Activated T-cell treated with anti-CD3 and anti-CD28 coated beads for 48 hours (primary cell): Measurements from ENCODE around the gene TEKT1.
A peak's percentile ranks its signal among the peaks of the same experiment; 100 is the strongest.
"Not testable (repeated sequence)": the region's sequence is repeated elsewhere in the genome, so short reads cannot be mapped to it uniquely, and the experiment has no call there.

ENCODE experiments used
- DNase-seq: peaks from one replicate; pipeline ENCODE4 v3.0.0-alpha.2; 2020; ENCODE audit warnings: low read depth

Gene TEKT1

DNA sequence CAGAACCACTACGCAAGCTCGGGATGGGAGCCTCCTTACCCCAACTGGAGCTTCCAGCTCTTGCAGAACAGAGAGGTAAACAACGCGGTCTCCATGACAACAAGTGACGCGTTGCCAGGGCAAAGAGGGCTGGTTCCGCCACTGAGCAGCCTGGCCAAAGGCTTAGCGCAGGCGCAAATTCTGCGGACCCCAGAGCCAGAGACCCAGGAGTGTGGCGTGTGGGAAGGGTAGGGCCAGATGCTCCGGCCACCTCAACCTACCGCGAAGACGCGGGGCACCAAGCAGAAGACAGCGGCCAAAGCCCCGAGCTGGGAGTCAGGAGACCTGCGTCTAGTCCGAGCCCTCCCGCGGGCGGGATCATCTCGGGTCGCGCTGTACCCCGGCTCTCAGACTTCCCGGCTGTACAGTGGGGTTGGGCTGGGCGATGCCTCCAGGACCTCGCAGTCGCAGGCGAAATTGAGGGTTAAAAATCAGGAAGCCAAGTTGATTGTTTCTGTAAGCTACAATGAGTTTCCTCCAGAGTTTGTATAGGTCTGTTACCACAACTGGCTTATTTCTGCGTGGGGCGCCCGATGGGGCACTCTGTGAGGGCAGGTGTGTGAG lies at the start of gene TEKT1:
TSS of gene TEKT1 (minus strand) at position 69 of the 603 bp plus-strand sequence. CDS start 1,353 bp downstream, outside the sequence.
- peak; percentile 47 for DNase-seq

DNA sequence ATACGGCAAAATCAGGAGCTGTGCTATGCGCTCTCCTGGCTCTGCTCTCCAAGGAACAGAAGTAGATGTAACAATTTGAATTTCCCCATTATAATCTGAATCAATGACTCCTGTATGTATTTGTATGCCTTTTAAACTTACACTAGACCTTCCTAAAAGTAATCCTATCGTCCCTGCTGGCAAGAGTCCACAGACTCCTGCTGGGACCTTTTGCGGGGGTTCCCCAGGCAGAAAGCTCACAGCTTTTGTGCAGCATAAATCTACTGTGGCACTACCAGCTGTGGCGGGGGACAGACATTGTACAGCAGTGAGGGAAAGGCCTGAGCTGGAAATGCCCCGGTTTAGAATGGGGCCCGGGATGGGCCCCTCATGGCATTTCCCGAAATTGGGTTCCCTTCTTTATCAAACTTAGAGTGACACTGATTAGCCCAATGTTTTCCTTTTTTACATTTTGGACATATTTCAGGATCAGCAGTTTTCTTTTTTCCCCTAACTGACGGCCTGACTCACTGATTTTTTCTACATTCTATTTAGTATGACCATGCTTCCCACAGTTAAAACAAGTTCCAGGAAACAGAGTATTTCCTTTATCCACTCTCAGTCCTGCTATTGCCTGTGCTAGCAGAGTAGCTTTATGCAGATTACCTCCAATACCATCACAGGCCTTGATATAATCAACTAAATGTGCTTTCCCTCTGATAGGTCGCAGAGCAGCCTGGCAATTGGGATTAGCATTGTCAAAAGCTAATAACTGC lies 47.9 kb upstream of the TEKT1 start:
- DNase-seq = not testable (repeated sequence)

DNA sequence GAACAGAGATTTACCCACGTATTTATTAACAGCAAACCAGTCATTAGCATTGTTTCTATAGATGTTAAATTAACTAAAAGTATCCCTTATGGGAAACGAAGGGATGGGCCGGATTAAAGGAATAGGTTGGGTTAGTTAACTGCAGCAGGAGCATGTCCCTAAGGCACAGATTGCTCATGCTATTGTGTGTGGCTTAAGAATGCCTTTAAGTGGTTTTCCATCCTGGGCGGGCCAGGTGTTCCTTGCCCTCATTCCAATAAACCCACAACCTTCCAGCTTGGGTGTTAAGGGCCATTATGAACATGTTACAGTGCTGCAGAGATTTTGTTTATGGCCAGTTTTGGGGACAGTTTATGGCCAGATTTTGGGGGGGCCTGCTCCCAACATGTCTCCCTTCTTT lies 43.7 kb upstream of the TEKT1 start:
- DNase-seq = not testable (repeated sequence)

DNA sequence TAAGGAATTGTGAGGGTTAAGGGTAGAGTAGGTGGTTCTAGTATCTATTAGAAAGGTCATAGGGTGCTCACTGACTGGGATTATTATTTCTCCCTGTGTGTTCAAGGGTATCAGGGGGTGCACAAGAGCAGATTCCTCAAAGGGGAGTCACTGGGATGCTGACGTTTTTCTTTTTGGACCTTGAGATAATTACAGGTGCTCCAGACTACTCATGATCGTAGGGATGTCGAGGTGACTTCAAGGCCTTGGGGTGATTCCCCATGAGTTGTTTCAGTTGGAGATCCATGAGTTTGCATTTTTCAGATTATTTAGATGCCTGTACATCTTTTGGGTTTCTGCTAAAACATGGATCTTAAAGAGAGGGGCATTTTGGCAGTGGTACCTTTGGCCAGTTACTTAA lies 41.4 kb upstream of the TEKT1 start:
- DNase-seq = no peak

DNA sequence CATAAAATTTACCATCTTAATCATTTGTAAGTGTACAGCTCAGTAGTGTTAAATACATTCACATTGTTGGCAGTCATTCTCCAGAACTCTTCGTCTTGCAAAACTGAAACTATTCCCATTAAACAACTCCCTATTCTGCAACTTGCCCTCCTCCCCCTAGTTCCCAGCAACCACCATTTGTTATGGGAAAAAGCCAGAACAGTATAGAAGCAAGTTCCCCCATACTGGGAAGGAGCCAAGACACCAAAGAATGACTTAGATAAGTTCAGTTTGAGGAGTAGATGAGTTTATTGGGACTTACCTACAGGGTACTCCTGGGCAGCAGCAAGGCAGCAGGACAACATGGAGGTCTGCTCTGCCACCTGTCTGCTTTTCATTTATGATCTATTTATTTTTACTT lies 39.3 kb upstream of the TEKT1 start:
- DNase-seq = no peak

DNA sequence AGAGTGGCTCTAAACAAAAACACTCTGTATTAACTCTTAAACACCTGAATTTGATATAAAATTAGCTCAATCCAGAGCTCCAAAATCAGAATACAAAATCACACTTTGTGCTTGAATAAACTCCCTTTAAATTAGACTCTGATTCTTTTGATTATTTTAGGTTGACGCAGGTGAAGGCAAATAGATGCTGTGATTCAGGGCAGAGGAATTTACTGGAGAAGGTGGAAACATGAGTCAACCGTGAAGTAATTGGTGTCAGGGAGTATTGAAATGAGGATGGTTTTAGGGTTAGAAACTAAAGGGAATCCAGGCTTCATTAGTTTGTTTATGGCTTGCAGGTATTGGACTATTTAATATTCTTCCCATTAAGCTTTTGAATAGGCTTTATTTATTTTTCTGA lies 37.1 kb upstream of the TEKT1 start:
- DNase-seq = no peak

DNA sequence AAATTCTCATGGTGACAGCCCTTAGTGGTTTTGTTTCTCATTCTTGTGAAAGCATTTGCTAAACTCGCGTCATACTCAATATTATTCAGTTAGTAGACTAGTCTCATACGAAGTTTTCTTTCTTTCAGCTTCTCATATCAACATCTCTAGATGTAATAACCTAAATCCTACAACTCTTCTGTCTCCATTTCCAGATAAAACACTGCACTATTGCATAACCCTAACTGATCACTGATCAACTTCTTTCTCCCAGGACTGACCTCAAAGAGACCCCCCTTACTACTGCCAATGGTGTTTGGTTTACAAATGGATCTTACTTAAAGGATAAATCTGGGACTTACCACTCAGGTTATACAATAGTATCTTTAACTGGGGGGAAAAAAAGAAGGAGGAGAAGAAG lies 36.3 kb upstream of the TEKT1 start:
- DNase-seq = no peak

DNA sequence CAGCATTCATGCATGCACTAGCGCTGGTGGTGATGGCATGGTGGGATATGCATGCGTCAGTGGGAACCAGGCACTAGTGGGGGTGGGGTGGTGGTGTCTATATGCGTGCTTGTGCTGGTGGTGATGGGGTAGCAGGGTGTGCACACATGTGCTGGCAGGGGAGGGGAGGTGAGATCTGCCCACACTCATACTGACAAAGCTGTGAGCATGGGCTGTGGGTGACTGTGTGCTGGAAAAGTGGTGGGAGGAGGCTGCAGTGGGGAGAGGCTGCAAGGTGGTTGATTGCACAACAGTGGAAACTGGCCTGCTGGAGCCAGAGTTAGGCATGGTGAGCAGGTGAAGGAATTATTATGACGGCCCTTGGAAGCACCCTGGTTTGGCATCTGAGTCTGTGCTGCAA lies 31.3 kb upstream of the TEKT1 start:
- peak; percentile 3 for DNase-seq

DNA sequence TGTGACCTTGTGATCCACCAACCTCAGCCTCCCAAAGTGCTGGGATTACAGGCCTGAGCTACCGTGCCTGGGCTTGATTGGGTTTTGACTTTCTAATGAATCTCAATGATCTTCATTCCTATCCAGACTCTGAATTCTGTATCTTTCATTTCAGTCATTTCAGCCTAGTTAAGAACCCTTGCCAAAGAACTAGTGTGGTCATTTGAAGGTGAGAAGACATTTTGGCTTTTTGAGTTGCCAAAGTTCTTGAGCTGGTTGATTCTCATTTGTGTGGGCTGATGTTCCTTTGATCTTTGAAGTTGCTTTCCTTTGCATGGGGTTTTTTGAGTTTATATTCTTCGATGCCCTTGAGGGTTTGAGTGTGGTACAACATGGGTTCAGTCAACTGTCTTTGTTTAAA lies 30.6 kb upstream of the TEKT1 start:
- no peak for DNase-seq

DNA sequence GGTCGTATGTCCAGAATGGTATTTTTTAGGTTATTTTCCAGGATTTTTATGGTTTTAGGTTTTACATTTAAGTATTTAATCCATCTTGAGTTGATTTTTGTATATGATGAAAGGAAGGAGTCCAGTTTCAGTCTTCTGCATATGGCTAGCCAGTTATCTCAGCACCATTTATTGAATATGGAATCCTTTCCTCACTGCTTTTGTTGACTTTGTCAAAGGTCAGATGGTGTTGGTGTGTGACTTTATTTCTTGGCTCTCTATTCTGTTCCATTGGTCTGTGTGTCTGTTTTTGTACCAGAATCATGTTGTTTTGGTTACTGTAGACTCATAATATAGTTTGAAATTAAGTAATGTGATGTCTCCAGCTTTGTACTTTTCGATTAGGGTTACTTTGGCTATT lies 26.4 kb upstream of the TEKT1 start:
- no peak for DNase-seq

DNA sequence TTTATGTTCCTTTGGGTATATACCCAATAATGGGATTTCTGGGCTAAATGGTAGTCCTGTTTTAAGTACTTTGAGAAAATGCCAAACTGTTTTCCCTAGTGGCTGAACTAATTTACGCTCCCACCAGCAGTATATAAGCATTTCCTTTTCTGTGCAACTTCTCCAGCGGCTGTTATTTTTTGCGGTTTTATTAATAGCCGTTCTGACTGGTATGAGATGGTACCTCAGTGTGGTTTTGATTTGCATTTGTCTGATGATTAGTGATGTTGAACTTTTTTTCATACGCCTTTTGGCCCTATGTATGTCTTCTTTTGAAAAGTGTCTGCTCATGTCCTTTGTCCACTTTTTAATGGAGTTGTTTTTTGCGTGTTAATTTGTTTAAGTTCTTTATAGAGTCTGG lies 25.8 kb upstream of the TEKT1 start:
- DNase-seq = no peak

DNA sequence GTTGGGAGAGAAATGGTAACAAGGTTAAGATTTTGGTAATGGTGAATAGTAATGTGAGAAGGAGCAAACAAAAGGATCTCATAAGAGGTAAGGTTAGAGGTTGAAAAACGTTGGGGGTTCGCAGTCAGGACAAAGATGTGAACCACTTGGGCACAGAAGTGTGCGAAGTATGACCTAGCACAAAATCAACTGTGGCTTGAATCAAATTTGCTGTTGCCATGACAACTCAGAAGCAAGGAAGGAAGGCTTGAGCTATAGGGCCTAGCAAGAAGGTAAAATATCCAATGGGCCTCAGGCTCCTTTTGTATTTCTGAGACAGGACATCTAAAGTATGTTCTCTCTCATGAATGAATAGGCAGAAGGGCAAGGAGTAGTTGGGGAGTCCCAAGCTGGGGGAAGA lies 24.5 kb upstream of the TEKT1 start:
- no peak for DNase-seq

DNA sequence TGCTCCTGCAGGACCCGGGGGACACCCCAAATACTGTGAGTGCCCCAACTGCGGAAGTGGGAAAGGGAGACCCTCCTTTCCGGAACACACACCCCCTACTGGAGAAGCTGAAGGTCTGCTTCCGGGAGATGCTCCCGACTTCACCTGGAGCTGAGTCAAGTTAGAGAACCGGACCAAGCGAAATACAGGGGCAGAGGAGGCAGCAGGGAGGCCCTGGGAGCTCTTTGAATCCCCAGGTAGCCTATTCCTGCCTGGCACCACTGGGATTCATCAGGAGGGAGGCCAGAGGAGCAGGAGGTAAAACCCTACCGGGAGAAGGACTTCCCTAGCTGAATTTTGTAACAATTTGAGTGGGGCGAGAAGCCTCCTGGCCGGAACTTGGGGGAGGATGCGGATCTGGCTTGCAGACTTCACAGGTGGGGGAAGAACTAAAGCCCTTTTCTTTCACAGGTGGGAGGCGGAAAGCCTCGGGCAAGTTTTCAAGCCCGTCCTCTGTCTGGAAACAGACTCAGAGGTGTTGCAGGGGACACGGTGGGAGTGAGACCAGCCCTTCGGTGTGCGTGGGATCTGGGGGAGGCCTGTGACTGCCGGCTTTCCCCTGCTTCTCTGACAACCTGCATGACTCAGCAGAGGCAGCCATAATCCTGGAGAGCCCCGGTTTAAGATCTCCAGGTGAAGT lies 22.4 kb upstream of the TEKT1 start:
- peak; percentile 14 for DNase-seq

DNA sequence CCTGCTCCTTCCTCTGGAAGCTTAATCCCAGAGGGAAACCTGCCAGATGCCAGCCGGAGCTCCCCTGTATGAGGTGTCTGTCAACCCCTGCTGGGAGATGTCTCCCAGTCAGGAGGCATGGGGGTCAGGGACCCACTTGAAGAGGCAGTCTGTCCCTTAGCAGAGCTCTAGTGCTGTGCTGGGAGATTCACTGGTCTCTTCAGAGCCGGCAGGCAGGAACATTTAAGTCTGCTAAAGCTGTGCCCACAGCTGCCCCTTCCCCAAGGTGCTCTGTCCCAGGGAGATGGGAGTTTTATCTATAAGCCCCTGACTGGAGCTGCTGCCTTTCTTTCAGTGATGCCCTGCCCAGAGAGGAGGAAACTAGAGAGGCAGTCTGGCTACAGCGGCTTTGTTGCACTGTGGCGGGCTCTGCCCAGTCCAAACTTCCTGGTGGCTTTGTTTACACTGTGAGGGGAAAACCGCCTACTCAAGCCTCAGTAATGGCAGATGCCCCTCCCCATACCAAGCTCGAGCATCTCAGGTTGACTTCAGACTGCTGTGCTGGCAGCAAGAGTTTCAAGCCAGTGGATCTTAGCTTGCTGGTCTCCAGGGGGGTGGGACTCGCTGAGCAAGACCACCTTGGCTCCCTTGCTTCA lies 17.1 kb upstream of the TEKT1 start:
- not testable (repeated sequence) for DNase-seq

DNA sequence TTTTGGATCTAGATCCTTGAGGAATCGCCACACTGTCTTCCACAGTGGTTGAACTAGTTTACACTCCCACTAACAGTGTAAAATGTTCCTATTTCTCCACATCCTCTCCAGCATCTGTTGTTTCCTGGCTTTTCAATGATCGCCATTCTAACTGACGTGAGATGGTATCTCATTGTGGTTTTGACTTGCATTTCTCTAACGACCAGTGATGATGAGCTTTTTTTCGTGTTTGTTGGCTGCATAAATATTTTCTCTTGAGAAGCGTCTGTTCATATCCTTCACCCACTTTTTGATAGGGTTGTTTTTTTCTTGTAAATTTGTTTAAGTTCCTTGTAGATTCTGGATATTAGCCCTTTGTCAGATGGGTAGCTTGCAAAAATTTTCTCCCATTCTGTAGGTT lies 14.6 kb upstream of the TEKT1 start:
- DNase-seq = not testable (repeated sequence)

DNA sequence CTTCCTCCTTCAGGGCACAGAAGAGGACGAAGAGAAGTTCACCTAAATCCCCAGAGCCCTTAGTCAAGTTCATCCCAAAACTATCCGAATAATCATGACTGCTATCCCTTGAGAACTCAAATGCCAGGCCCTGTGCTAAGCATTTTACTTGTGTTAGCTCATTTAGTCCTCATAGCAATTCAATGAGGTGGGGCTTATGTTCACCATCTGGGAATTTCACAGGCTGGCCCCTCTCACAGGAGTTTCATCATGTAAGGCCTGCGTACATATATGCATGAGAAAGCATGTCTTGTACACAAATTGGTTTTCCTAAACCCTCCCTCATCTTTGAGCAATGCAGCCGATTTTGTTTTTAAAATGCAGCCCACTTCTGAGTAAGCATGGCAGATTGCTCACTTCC lies 12.9 kb upstream of the TEKT1 start:
- not testable (repeated sequence) for DNase-seq

DNA sequence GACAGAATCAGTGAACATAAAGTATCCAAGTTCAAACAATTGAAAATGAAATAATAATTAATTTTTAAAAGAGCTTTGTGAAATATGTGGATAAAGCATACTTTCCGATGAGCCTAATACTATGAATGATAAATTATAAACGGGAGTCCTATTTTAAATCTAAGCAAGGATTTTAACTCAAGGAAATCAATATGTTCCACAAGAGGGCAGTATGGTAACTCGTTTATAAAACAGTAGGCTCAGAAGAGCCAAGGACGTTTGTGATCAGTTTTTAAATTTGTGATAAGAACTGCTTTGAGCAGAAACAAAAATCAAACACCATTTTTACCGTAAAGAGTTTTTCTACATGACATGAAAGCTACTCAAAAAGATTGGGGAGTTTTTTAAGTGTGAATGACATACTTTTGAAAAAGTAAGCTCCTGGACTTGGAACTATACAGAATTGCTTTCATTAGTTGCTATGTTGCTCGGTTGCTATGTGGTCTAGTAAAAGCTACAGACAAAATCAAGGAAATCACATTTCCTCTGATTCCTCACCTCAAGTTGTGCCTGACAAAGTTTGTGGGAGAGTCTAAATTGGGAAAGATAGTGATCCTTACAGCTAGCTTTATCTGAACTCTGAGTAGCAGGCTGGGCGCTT lies 11.8 kb upstream of the TEKT1 start:
- DNase-seq = no peak

DNA sequence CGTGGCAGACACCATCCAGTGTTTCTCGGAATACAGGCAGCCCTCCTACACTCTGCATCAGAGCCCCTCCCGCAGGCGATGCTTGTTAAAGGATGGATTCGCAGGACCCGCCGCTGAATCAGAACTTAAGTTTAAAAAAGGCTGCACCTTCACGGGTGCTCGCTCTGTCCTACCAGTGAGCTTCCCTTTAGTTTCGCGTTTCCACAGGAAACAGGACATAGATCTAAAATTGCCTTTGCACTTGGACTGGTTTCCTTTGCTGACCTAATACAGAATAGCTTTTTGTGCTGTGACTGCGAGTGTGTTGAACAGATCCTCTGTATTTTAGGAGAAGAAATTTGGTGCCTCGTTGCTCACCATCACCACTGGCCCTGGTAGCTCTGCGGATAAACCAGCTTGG lies 10.2 kb upstream of the TEKT1 start:
- not testable (repeated sequence) for DNase-seq

DNA sequence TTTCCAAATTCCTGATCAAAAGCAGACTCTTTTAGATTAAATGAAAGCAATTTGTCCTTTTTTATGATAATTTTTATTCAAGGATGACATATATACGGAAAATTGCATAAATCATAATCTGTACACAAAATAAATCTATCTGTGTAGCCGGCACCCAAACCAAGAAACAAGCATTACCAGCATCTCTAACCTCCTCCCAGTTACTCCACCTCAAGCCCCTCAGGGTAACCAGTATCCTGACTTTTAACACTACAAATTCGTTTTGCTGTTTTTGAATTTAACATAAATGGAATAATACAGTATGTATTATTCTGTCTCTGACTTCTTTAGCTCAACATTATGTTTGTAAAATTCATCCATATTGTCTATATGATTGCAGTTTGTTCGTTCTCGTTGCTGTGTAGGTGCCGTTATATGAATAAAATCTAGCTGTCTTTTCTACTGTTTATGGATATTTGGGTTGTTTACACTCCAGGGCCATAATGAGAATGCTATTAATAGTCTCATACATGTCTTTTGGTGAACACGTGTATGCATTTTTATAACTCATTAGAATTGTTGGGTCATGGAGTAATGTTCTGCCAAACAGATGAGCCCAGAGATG lies 1.0 kb downstream of the TEKT1 start:
- no peak for DNase-seq

DNA sequence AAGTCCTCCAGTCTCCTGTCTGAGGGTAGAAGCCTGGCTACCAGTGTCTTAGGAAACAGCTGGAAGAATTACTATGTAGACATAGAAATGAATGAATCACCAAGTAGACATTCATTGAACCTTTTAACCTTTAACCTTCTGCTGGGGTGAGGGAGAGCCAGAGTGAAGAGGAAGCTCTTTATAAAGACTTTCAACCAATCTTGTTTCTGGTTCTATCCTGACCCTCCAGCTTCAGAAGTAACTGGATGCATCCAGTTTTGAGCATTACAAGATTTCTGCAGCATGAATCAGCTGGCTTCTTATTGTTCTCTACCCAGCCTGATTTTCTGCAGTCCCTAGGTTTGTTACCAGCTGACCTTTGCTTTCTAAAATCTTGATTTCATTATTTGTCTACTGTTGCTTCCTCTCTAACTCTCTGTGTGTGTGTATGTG lies 8.5 kb downstream of the TEKT1 start:
- no peak for DNase-seq

DNA sequence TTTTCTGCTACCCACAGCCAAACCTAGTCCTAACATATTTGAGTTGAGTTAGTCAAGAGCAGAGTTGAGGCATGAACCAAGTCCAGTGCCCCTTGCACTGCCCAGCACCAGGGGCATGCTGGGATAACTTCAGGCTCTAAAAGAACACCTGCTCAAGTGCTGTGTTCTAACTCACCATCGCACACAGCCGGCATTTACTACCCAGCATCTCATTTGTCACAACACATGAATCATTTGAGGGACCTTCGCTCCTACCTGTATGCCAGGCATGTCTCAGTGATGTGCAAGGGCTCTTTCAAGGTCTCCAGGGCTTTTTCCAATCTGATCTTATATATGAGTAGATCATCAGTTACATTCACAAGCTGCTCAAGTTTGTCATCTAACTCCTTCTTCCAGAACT lies 12.6 kb downstream of the TEKT1 start:
- DNase-seq = no peak

DNA sequence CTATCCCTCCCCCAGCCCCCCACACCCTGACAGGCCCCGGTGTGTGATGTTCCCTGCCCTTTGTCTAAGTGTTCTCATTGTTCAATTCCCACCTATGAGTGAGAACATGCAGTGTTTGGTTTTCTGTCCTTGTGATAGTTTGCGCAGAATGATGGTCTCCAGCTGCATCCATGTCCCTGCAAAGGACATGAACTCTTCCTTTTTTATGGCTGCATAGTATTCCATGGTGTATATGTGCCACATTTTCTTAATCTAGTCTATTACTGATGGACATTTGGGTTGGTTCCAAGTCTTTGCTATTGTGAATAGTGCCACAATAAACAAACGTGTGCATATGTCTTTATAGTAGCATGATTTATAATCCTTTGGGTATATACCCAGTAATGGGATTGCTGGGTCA lies 15.2 kb downstream of the TEKT1 start:
- DNase-seq = not testable (repeated sequence)
